ENCODE measurements around the gene SDCCAG8.

The SDCCAG8 gene

GRCh38 chr1:243254927-243255790 is 682 bp upstream of the SDCCAG8 start, which contains the start of gene CEP170:
Gene CEP170 (minus strand): TSS chr1:243255281. CDS start chr1:243225280, 30,001 bp downstream.
- DNase-seq = peak; percentile 99

- no peak for DNase-seq
Observed at GRCh38 chr1:243256590-243256989, 749 bp downstream of the SDCCAG8 start.

DNA sequence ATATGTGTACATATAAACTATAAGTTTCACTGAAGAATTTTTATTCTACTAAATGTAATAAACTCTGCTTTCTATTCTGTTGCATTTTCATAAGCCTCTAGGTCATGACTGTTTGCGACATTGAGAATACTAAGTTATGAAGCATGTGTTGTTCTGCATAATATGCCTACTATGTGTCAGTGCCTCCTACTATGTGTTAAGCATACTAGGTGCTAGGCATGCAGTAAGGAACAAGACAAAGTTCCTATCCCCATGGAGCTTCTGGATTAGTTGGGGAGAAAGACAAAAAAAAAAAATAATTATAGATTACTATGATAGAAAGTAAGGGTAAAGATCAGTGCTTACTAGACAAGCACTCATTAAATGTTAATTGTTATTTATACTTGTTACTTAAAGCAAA is 1.3 kb downstream of the SDCCAG8 start:
- no peak for DNase-seq

GRCh38 chr1:243258731-243259130 is 2.9 kb downstream of the SDCCAG8 start:
- no peak for DNase-seq

- no peak for DNase-seq
Observed at GRCh38 chr1:243260221-243260880, 4.5 kb downstream of the SDCCAG8 start.

- DNase-seq = no peak
Observed at GRCh38 chr1:243261390-243261789, 5.5 kb downstream of the SDCCAG8 start.

DNA sequence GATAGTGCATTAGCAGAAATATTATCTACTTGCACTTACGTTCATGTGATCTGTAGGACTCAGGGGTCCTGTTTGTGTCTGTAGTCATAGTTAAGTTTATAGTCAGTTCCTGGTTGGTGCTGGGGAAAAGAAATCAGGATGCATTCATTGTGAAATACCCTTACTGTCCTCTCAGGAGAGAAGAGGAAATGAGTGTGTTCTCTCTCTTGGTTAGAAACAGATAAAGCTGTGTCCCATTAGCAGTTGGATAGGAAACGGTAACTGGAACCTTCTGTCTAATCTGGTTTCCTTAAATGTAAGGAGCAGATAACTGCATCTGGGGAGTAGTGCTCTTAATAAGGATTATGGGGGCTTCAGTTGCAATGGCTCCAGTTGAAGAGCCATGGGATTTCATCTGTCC is 8.9 kb downstream of the SDCCAG8 start:
- DNase-seq = no peak

- DNase-seq = no peak
Observed at GRCh38 chr1:243266231-243266630, 10.4 kb downstream of the SDCCAG8 start.

DNA sequence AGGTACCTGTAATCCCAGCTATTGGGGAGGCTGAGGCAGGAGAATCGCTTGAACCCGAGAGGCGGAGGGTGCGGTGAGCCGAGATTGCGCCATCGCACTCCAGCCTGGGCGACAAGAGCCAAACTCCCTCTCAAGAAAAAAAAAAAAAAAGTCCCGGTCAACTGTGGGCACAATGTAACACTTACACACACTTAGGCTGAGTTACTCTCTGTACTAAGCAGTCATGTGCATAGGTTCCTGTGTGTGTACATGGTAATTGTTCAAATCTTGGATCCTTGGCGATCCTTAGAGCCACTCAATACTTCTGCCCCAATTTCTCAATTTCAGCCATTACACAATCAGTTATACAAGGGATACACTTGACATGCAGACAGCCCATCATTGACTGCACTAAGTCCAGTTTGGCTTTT is 11.6 kb downstream of the SDCCAG8 start:
- DNase-seq = no peak

DNA sequence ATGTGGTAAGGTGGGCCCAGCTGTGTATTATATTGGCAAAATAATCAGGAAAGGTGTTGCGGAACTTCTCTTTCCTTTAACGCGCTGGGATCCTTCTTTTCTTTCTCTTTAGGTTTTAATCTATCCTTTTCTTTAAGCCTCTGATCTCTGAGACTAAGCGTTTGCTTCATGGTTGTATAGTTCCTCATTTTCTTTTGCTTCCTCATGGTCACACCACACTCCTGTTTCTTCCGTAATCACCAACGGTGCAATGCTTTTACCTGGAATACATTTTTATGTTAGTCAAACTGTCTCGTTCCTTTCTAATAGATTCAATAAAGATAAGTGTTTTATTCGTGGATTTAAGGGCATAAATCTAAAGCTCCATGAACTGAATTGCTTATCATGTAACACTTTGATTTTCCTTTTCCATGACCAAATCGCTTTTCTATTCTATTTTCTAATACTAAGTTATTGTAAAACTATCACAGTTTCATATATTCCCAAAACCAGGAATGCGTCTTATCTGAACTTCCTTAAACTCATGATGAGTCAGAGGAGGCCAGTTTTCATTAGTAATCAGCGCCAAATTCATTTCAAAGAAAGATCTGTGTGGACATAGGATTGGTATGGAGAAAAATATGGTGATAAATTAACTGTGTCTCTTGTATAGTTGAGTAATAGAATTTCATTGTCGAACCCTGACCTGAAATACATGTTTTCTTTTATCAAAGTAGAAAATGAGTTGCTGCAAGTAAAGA is 12.2 kb downstream of the SDCCAG8 start:
- DNase-seq = no peak

GRCh38 chr1:243268751-243269460 is 13.1 kb downstream of the SDCCAG8 start:
- no peak for DNase-seq

DNA sequence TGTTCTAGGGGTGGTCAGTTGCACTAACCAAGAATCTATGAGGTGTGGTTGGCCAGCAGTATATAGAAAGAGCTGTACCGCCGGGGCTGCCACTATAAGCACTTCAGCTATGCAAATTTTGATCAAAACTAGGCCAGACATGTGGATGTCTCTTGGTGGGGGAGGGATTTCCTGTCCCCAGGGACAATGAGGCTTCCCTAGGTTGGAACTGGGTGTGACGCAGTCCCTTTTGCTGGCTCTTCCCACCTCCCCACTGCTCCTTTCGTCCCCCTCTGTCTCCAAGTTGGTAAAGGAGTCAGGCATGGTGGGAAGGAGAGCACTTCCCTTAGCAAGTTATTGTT is 13.6 kb downstream of the SDCCAG8 start:
- no peak for DNase-seq

DNA sequence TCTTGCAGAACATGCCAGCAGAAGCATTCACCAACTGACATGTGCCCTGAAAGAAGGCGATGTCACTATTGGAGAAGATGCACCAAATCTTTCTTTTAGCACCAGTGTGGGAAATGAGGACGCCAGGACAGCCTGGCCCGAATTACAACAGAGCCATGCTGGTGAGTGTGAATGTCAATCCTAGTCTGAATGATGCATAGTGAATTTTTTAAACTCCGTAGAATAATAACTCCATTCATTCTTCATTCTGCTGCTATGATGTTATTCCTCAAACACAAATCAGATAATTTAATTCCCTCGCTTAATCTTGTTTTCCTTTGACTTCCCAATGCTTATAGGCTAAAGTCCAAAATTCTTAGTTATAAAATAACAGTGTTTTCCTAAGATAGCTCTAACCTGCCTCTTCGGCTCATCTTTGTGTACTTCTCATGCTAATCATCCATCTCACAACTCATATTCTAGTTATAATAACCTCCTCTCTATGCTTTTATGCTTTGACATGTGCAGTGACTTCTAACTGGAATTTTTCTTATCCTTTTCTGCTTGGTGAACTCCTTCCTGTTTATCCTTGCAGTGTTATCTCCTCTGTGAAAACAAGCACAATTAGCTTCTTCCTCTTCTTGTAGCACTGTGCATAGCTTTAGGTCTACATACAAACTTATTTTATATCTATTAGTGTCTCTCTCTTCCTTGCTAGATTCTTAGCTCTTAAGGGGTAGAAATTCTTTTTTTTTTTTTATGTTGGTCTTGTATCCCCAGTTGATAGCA is 14.4 kb downstream of the SDCCAG8 start:
- DNase-seq = no peak

DNA sequence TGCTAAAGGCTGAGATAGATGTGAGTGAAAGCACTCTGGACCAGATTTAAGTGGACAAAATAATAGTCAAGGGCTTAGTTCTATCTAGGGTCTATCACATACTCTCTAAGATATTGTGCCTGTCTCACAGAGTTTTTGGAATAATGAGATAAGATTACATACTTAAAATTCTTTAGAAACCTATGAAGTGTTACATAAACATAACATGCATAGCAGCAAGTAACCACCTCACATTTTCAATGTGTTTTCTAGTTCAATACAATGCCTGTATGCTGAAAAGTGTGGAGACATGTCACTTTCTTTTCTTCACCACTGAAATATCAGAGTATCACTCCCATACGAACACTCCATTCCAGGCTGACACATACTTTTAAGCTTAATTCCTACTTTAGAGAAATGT is 16.2 kb downstream of the SDCCAG8 start:
- no peak for DNase-seq

- no peak for DNase-seq
Observed at GRCh38 chr1:243272401-243272800, 16.6 kb downstream of the SDCCAG8 start.

DNA sequence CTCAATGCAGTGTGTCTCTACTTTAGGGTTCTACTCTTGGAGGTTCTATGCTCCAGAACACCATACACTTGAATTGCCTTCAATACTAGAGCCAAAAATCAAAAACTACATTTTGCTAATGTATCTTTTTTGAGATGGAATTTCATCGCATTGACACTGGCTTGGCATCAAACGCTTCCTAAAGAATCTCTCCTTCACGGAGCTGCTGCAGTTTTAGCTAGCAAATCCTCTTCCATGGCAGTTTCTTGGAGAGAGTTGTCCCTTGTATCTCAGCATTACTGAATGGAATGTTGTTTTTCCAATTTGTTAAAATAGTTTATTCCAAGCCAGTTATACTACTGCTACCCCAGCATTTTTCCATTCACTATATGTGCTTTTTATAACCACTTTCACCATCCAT is 17.7 kb downstream of the SDCCAG8 start:
- no peak for DNase-seq

DNA sequence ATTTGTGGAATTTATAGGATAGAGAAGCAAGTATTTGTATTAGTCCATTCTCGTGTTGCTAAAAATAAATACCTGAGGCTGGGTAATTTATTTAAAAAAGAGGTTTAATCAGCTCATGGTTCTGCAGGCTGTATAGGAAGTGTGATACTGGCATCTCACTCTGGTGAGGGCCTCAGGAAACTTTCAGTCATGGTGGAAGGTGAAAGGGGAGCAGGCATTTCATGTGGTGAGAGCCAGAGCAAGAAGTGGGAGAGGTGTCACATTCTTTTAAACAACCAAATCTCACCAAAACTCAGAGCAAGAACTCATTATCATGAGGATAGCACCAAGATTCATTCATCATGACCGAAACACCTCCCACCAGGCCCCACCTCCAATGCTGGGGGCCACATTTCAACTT is 18.1 kb downstream of the SDCCAG8 start:
- DNase-seq = no peak

DNA sequence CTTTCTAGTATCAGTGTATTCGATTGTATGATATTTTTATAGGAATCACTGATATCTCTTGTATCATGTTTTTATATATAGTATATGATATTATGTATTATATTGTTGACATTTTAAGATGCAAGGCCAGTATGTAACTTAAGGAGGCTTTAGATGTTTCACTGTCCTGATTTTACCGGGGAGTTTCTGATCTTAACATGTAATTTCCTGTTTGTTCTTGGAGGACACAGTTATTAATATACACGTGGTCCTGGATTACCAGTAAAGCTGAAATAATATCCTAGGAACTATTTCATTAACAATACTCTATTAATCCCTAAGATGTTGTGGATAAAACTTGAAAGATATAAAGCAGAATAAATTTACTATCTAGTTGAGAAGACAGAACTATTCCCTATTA is 19.5 kb downstream of the SDCCAG8 start:
- DNase-seq = no peak

GRCh38 chr1:243280571-243281129 is 24.8 kb downstream of the SDCCAG8 start:
- no peak for DNase-seq

DNA sequence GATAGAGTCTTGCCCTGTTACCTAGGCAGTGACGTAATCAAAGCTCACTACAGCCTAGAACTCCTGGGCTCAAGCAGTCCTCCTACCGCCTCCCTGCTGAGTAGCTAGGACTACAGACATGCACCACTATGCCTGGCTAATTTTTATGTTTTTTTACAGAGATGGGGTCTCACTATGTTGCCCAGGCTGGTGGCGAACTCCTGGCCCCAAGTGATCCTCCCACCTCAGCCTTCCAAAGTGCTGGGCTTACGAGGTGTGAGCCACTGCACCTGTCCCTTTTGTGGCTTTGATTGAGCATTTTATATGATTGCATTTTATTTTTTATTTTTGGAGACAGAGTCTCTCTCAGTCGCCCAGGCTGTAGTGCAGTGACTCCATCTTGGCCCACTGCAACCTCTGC is 25.8 kb downstream of the SDCCAG8 start:
- DNase-seq = no peak

DNA sequence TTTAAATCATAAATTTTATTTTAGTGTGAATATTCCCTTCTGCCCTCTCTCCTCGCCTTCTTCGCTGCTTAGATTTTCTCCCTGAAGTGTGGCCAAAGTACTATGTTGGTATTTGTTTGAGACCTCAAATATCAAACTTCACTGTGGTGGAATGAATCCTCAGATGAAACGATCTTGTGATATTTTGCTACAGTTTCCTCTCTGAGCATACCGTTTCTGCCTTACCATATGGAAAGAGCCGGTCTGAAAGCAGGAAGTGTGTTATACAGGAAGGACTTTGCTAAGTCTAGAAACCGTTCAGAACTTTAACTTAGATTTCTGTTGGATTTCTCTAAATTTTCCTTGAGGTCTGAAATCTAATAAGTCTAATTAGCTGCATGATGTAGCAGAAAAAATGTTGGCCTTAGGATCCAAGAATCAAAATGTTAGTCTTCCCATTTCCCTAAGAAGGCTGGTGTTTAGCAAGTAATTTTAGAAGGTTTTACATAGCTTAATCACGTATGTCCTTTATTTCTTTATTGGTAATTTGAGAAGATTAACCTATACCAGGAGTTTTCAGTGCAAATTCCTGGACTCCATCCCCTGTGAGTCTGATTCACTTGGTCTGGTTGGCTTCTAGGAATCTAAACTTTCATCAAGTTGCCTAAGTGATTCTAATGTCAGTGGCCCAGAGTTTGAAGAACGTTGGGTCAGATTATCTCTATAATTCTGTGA is 30.7 kb downstream of the SDCCAG8 start:
- DNase-seq = no peak

Data from COR-L47 (cell line).